Right lobe of liver (tissue), 6 donors: Measurements from ENCODE around the gene GUCA2A. TPM values are rescaled to one million over a fixed set of nuclear protein-coding genes. Genes with fewer than 3 reads are reported as not detected.

Experiments used
- ATAC-seq, 4 donors: fragments of 200-7000 bp; cut with Tn5 transposase; one replicate each; pipeline ENCODE4 v1.9.1; 2020; ENCODE audit warnings: mild to moderate bottlenecking in 4 of 4, moderate library complexity in 4 of 4
- DNase-seq, 3 donors: peaks; one replicate each; pipeline ENCODE4 v3.0.0-alpha.2; 2020
- H3K27ac ChIP-seq, 3 donors: fragments of 200-600 bp; one replicate each; pipeline ENCODE4 v1.8.0; 2022
- H3K27me3 ChIP-seq, 2 donors: fragments of 200-600 bp; one replicate each; pipeline ENCODE4 v1.8.0; 2022
- H3K36me3 ChIP-seq, 4 donors: fragments of 200-600 bp; sonication (generic) in 1 of 4; one replicate each; pipeline versions ENCODE4 v1.5.1 to v1.8.0; 2017 to 2022; ENCODE audit warnings: control low read depth in 1 of 4
- H3K4me1 ChIP-seq, 4 donors: fragments of 200-600 bp; sonication (generic) in 1 of 4; one replicate each; pipeline versions ENCODE4 v1.5.1 to v1.8.0; 2017 to 2022; ENCODE audit warnings: control low read depth in 1 of 4
- H3K4me3 ChIP-seq, 3 donors: fragments of 200-600 bp; one replicate each; pipeline ENCODE4 v1.8.0; 2022
- H3K9me3 ChIP-seq, 4 donors: fragments of 200-600 bp; sonication (generic) in 1 of 4; one replicate each; pipeline versions ENCODE4 v1.5.1 to v1.8.0; 2017 to 2022; ENCODE audit warnings: control low read depth in 1 of 4
- CTCF ChIP-seq, 4 donors: fragments of 200-600 bp in 3 of 4; fragments of 450-650 bp in 1 of 4; IDR thresholded peaks; one replicate each; pipeline versions ENCODE4 v1.5.1 to v1.8.0; 2016 to 2022; ENCODE audit warnings: antibody characterized with exemption in 4 of 4, mild to moderate bottlenecking in 2 of 4
- POLR2A ChIP-seq: fragments of 450-650 bp; IDR thresholded peaks from one replicate; pipeline ENCODE4 v1.6.1; 2017; ENCODE audit warnings: antibody characterized with exemption, mild to moderate bottlenecking
- WGBS: methylation state at CpG from one replicate; pipeline ENCODE4 v1.1.6; 2018; ENCODE audit warnings: low coverage, low lambda C conversion rate; ENCODE audit not compliant: insufficient coverage; ENCODE audit errors: missing lambda C conversion rate; 5-methylcytosine and 5-hydroxymethylcytosine counted together
- intact Hi-C, 2 donors: fragments of 100-400 bp; cut with DNase I; formaldehyde crosslinking; loops; one replicate each; pipeline versions ENCODE4 v1.11.2 to v1.14.1; 2022
- total RNA-seq, 6 experiments: library from RNA; depleted of rRNA in 2 of 6; stranded (reverse); fragments of >200 nt in 2 of 6; fragmentation: NEBNext Ultra II Directional in 3 of 6; extraction: Animal tissue kit (Norgen Biotek cat#: 25700) in 3 of 6; gene quantifications; one replicate each; pipeline versions ENCODE4 v1.1.0 to v1.2.4, GENCODE V29; 2016 to 2023
- donor health status: DM: no; HTN: yes; CAD: no.
- donor health status: DM: no; HTN: no; CAD: no.
- donor health status: DM: no; HTN: no; CAD: no.
- donor health status: DM: no; HTN: yes; CAD: no.
- donor health status: DM: no; HTN: yes; CAD: no.

The GUCA2A gene
- total RNA-seq, 6 experiments from 2014 or later = not detected

- WGBS = 91% methylated on average over 6 of the region's 6 CpGs
- Histone ChIP-seq H3K9me3 (no peaks in the 10 kb centered on the region), H3K4me1 (no peaks in the 10 kb centered on the region), H3K27ac (no peak overlapping the region), H3K27me3 (no peaks in the 10 kb centered on the region), H3K36me3 (no peaks in the 10 kb centered on the region), H3K4me3 (no peak overlapping the region)
- ATAC-seq (no peak), DNase-seq (no peak)
- TF ChIP-seq CTCF (IDR thresholded peaks at IDR 0.05) = no peak
- TF ChIP-seq POLR2A = no peak
- intact Hi-C loops = no loop called here
Measured at GRCh38 chr1:42183957-42184268, 19.4 kb upstream of the GUCA2A start.

GRCh38 chr1:42183210-42183956, 18.8 kb upstream of the GUCA2A start:
- ATAC-seq = no peak
- H3K27ac ChIP-seq = no peak overlapping the region
- DNase-seq = no peak
- TF ChIP-seq CTCF (IDR thresholded peaks at IDR 0.05) = no peak
- no peak for TF ChIP-seq POLR2A
- intact Hi-C loops = no loop called here
- no peaks in the 10 kb centered on the region for H3K36me3 ChIP-seq
- WGBS = 96% methylated on average over 6 of the region's 7 CpGs
- no peaks in the 10 kb centered on the region for H3K27me3 ChIP-seq
- H3K9me3 ChIP-seq = no peaks in the 10 kb centered on the region
- H3K4me1 ChIP-seq = no peaks in the 10 kb centered on the region
- H3K4me3 ChIP-seq = no peak overlapping the region

GRCh38 chr1:42181687-42182086, 17.1 kb upstream of the GUCA2A start:
- intact Hi-C loops = no loop called here
- H3K36me3 ChIP-seq = no peaks in the 10 kb centered on the region
- TF ChIP-seq CTCF (IDR thresholded peaks at IDR 0.05) (no peak), POLR2A (no peak)
- ATAC-seq = no peak
- no peaks in the 10 kb centered on the region for H3K27me3 ChIP-seq
- 70% methylated on average over 2 of the region's 4 CpGs for WGBS
- no peak for DNase-seq
- no peak overlapping the region for H3K4me3 ChIP-seq
- H3K27ac ChIP-seq = no peak overlapping the region
- no peaks in the 10 kb centered on the region for H3K4me1 ChIP-seq
- no peaks in the 10 kb centered on the region for H3K9me3 ChIP-seq

GRCh38 chr1:42179900-42180329, 15.4 kb upstream of the GUCA2A start:
- no peaks in the 10 kb centered on the region for H3K36me3 ChIP-seq
- H3K27me3 ChIP-seq = no peaks in the 10 kb centered on the region
- DNase-seq = no peak
- intact Hi-C loops = loop anchor here in 1 of 2 donors (10.0 kb wide), 1 partner anchor 155 kb away; the partner anchor contains the start of gene FOXJ3
- WGBS = 66% methylated on average over 4 of the region's 4 CpGs
- H3K4me3 ChIP-seq = no peak overlapping the region
- no peak for ATAC-seq
- H3K4me1 ChIP-seq = no peaks in the 10 kb centered on the region
- H3K9me3 ChIP-seq = no peaks in the 10 kb centered on the region
- no peak overlapping the region for H3K27ac ChIP-seq
- TF ChIP-seq POLR2A (no peak), CTCF (IDR thresholded peaks at IDR 0.05) (no peak)
